ENCODE results near the gene SLC6A12. TPM values are rescaled to one million over a fixed set of nuclear protein-coding genes. Genes with fewer than 3 reads are reported as not detected.

Gene SLC6A12
- total RNA-seq, 5 donors from 2014 or later (not counting 1 experiment from before 2014, with no cell fraction given): 0.85 TPM; not detected in 4

GRCh38 chr12:176321-177181, 37.4 kb downstream of the SLC6A12 start:
- ChIA-PET POLR2A (no interaction called here), CTCF (no interaction called here)
- Mint-ChIP-seq H3K27ac (no peak overlapping the region), H3K4me1 (peaks cover 3 to 9% (median 5%) of the 10 kb centered on the region in 3 donors), H3K4me3 (no peak overlapping the region), H3K27me3 (peaks cover 6 to 20% of the 10 kb centered on the region in 2 donors), H3K9me3 (no peaks in the 10 kb centered on the region), H3K36me3 (no peaks in the 10 kb centered on the region)
- H3K9me3 ChIP-seq: no peaks in the 10 kb centered on the region
- H3K4me3 ChIP-seq (ENCODE audit: control insufficient read depth in 1 of 2, extremely low read depth in 1 of 2, low read length in 1 of 2): no peak overlapping the region
- peaks cover 0 to 61% of the 10 kb centered on the region in 2 experiments for H3K27me3 ChIP-seq (replicated peaks in 1 of 2; ENCODE audit: control insufficient read depth in 2 of 2, extremely low read depth in 1 of 2, insufficient read depth in 2 of 2, low read length in 1 of 2)
- WGBS (ENCODE audit: insufficient coverage): 74% methylated on average over 11 of the region's 16 CpGs
- H3K27ac ChIP-seq (ENCODE audit: low read length): no peak overlapping the region
- no peaks in the 10 kb centered on the region for H3K36me3 ChIP-seq (ENCODE audit: control insufficient read depth in 2 of 2, extremely low read depth in 1 of 2, insufficient read depth in 1 of 2, low read length in 1 of 2)
- ATAC-seq (replicated peaks in 1 of 4) (no peak), DNase-seq (no peak)
- H3K4me1 ChIP-seq (ENCODE audit: control insufficient read depth in 1 of 2, extremely low read depth in 1 of 2, insufficient read depth in 2 of 2, low read length in 2 of 2): peaks cover 0 to 5% of the 10 kb centered on the region in 2 experiments

GRCh38 chr12:175759-176158, 38.2 kb downstream of the SLC6A12 start:
- no peak overlapping the region for H3K4me3 ChIP-seq (ENCODE audit: control insufficient read depth in 1 of 2, extremely low read depth in 1 of 2, low read length in 1 of 2)
- ATAC-seq (replicated peaks in 1 of 4) (no peak), DNase-seq (no peak)
- no peaks in the 10 kb centered on the region for H3K9me3 ChIP-seq
- Mint-ChIP-seq H3K27me3 (peaks cover 6 to 26% of the 10 kb centered on the region in 2 donors), H3K4me1 (peaks cover 3 to 9% (median 5%) of the 10 kb centered on the region in 3 donors), H3K4me3 (no peak overlapping the region), H3K9me3 (no peaks in the 10 kb centered on the region), H3K27ac (no peak overlapping the region), H3K36me3 (no peaks in the 10 kb centered on the region)
- POLR2A ChIA-PET: no interaction called here
- peaks cover 0 to 61% of the 10 kb centered on the region in 2 experiments for H3K27me3 ChIP-seq (replicated peaks in 1 of 2; ENCODE audit: control insufficient read depth in 2 of 2, extremely low read depth in 1 of 2, insufficient read depth in 2 of 2, low read length in 1 of 2)
- no peaks in the 10 kb centered on the region for H3K36me3 ChIP-seq (ENCODE audit: control insufficient read depth in 2 of 2, extremely low read depth in 1 of 2, insufficient read depth in 1 of 2, low read length in 1 of 2)
- peaks cover 0 to 5% of the 10 kb centered on the region in 2 experiments for H3K4me1 ChIP-seq (ENCODE audit: control insufficient read depth in 1 of 2, extremely low read depth in 1 of 2, insufficient read depth in 2 of 2, low read length in 2 of 2)
- 87% methylated on average over 13 of the region's 16 CpGs for WGBS (ENCODE audit: insufficient coverage)
- H3K27ac ChIP-seq (ENCODE audit: low read length): no peak overlapping the region
- CTCF ChIA-PET: no interaction called here

GRCh38 chr12:175250-175649, 38.7 kb downstream of the SLC6A12 start:
- 76% methylated on average over 8 of the region's 10 CpGs for WGBS (ENCODE audit: insufficient coverage)
- POLR2A ChIA-PET: no interaction called here
- Histone ChIP-seq H3K4me3 (ENCODE audit: control insufficient read depth in 1 of 2, extremely low read depth in 1 of 2, low read length in 1 of 2) (no peak overlapping the region), H3K27me3 (replicated peaks in 1 of 2; ENCODE audit: control insufficient read depth in 2 of 2, extremely low read depth in 1 of 2, insufficient read depth in 2 of 2, low read length in 1 of 2) (peaks cover 0 to 57% of the 10 kb centered on the region in 2 experiments), H3K36me3 (ENCODE audit: control insufficient read depth in 2 of 2, extremely low read depth in 1 of 2, insufficient read depth in 1 of 2, low read length in 1 of 2) (no peaks in the 10 kb centered on the region), H3K27ac (ENCODE audit: low read length) (no peak overlapping the region), H3K4me1 (ENCODE audit: control insufficient read depth in 1 of 2, extremely low read depth in 1 of 2, insufficient read depth in 2 of 2, low read length in 2 of 2) (no peaks in the 10 kb centered on the region), H3K9me3 (no peaks in the 10 kb centered on the region)
- CTCF ChIA-PET: no interaction called here
- DNase-seq (no peak), ATAC-seq (replicated peaks in 1 of 4) (no peak)
- peaks cover 6 to 26% of the 10 kb centered on the region in 2 donors for H3K27me3 Mint-ChIP-seq
- H3K4me1 Mint-ChIP-seq: peaks cover under 1 to 4% (median 4%) of the 10 kb centered on the region in 3 donors
- no peak overlapping the region for H3K4me3 Mint-ChIP-seq
- no peaks in the 10 kb centered on the region for H3K36me3 Mint-ChIP-seq
- H3K27ac Mint-ChIP-seq: no peak overlapping the region
- no peaks in the 10 kb centered on the region for H3K9me3 Mint-ChIP-seq

GRCh38 chr12:174596-174995, 39.4 kb downstream of the SLC6A12 start:
- Histone ChIP-seq H3K4me1 (ENCODE audit: control insufficient read depth in 1 of 2, extremely low read depth in 1 of 2, insufficient read depth in 2 of 2, low read length in 2 of 2) (no peaks in the 10 kb centered on the region), H3K9me3 (no peaks in the 10 kb centered on the region), H3K27ac (ENCODE audit: low read length) (no peak overlapping the region), H3K27me3 (replicated peaks in 1 of 2; ENCODE audit: control insufficient read depth in 2 of 2, extremely low read depth in 1 of 2, insufficient read depth in 2 of 2, low read length in 1 of 2) (peaks cover 0 to 60% of the 10 kb centered on the region in 2 experiments), H3K4me3 (ENCODE audit: control insufficient read depth in 1 of 2, extremely low read depth in 1 of 2, low read length in 1 of 2) (no peak overlapping the region), H3K36me3 (ENCODE audit: control insufficient read depth in 2 of 2, extremely low read depth in 1 of 2, insufficient read depth in 1 of 2, low read length in 1 of 2) (no peaks in the 10 kb centered on the region)
- WGBS (ENCODE audit: insufficient coverage): 80% methylated on average over 13 of the region's 23 CpGs
- ChIA-PET CTCF (no interaction called here), POLR2A (no interaction called here)
- Mint-ChIP-seq H3K4me3 (no peak overlapping the region), H3K9me3 (no peaks in the 10 kb centered on the region), H3K27me3 (peaks cover 9 to 28% of the 10 kb centered on the region in 2 donors), H3K36me3 (no peaks in the 10 kb centered on the region), H3K4me1 (peaks cover 3 to 5% (median 4%) of the 10 kb centered on the region in 3 donors), H3K27ac (no peak overlapping the region)
- no peak for ATAC-seq (replicated peaks in 1 of 4)
- DNase-seq: no peak

GRCh38 chr12:174124-174523, 39.8 kb downstream of the SLC6A12 start:
- H3K9me3 Mint-ChIP-seq: no peaks in the 10 kb centered on the region
- DNase-seq (no peak), ATAC-seq (replicated peaks in 1 of 4) (no peak)
- Histone ChIP-seq H3K27ac (ENCODE audit: low read length) (no peak overlapping the region), H3K4me1 (ENCODE audit: control insufficient read depth in 1 of 2, extremely low read depth in 1 of 2, insufficient read depth in 2 of 2, low read length in 2 of 2) (no peaks in the 10 kb centered on the region), H3K27me3 (replicated peaks in 1 of 2; ENCODE audit: control insufficient read depth in 2 of 2, extremely low read depth in 1 of 2, insufficient read depth in 2 of 2, low read length in 1 of 2) (peaks cover 0 to 60% of the 10 kb centered on the region in 2 experiments), H3K9me3 (no peaks in the 10 kb centered on the region), H3K4me3 (ENCODE audit: control insufficient read depth in 1 of 2, extremely low read depth in 1 of 2, low read length in 1 of 2) (no peak overlapping the region), H3K36me3 (ENCODE audit: control insufficient read depth in 2 of 2, extremely low read depth in 1 of 2, insufficient read depth in 1 of 2, low read length in 1 of 2) (no peaks in the 10 kb centered on the region)
- no peak overlapping the region for H3K4me3 Mint-ChIP-seq
- ChIA-PET CTCF (no interaction called here), POLR2A (no interaction called here)
- H3K27me3 Mint-ChIP-seq: peaks cover 10 to 33% of the 10 kb centered on the region in 2 donors
- H3K27ac Mint-ChIP-seq: no peak overlapping the region
- peaks cover 8 to 10% (median 9%) of the 10 kb centered on the region in 3 donors for H3K4me1 Mint-ChIP-seq
- WGBS (ENCODE audit: insufficient coverage): no CpG with 5 or more reads among the region's 6 CpGs
- no peaks in the 10 kb centered on the region for H3K36me3 Mint-ChIP-seq

GRCh38 chr12:172732-173161, 41.2 kb downstream of the SLC6A12 start:
- no peak overlapping the region for H3K27ac Mint-ChIP-seq

More at GRCh38 chr12:172732-173161, 41.2 kb downstream of the SLC6A12 start:
- Histone ChIP-seq H3K4me1 (ENCODE audit: control insufficient read depth in 1 of 2, extremely low read depth in 1 of 2, insufficient read depth in 2 of 2, low read length in 2 of 2) (peaks cover 0 to 6% of the 10 kb centered on the region in 2 experiments), H3K27me3 (replicated peaks in 1 of 2; ENCODE audit: control insufficient read depth in 2 of 2, extremely low read depth in 1 of 2, insufficient read depth in 2 of 2, low read length in 1 of 2) (peaks cover 0 to 54% of the 10 kb centered on the region in 2 experiments), H3K4me3 (ENCODE audit: control insufficient read depth in 1 of 2, extremely low read depth in 1 of 2, low read length in 1 of 2) (no peak overlapping the region), H3K27ac (ENCODE audit: low read length) (no peak overlapping the region), H3K9me3 (no peaks in the 10 kb centered on the region), H3K36me3 (ENCODE audit: control insufficient read depth in 2 of 2, extremely low read depth in 1 of 2, insufficient read depth in 1 of 2, low read length in 1 of 2) (no peaks in the 10 kb centered on the region)
- ChIA-PET CTCF (interaction anchor here in 1 of 2 donors (0.7 kb wide), 1 partner anchor 16 kb away, joined by 3 read pairs; no protein-coding TSS in a partner anchor), POLR2A (no interaction called here)
- no peaks in the 10 kb centered on the region for H3K36me3 Mint-ChIP-seq
- no peaks in the 10 kb centered on the region for H3K9me3 Mint-ChIP-seq
- DNase-seq (no peak), ATAC-seq (replicated peaks in 1 of 4) (no peak)
- H3K4me3 Mint-ChIP-seq: no peak overlapping the region
- peaks cover 15 to 18% (median 16%) of the 10 kb centered on the region in 3 donors for H3K4me1 Mint-ChIP-seq
- 73% methylated on average over 15 of the region's 15 CpGs for whole genome bisulfite sequencing (ENCODE audit: insufficient coverage)
- H3K27me3 Mint-ChIP-seq: peaks cover 12 to 29% of the 10 kb centered on the region in 2 donors
